ENCODE results near the gene CLEC18C. TPM values are rescaled to one million over a fixed set of nuclear protein-coding genes. Genes with fewer than 3 reads are reported as not detected.
"Not testable (repeated sequence)": the region's sequence is repeated elsewhere in the genome, so short reads cannot be mapped to it uniquely, and the experiment has no call there.

Gene CLEC18C
- total RNA-seq, 8 experiments from 2014 or later = 0.49 to 4.7 (median 1.2) TPM

DNA sequence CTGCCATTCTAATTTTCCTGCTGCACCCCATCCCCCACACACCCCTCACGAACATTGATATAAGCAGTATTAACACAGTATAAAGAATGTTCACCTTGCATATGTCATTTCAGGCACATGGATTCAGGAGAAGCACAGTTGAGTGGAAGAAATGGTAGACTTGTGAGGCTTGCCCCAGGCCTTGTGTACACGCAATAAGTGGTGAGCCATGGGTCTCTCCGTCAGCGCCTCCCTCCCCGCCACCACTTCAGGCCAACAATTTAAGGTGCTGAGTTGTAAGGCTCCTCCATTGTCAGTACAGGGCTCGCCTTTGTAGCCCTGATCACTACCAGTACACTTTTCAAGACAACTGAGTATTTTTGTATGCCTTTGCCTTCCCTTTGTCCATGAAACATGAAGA, 12.2 kb upstream of the CLEC18C start:
- Histone ChIP-seq H3K27ac (no peak overlapping the region), H3K4me3 (no peak overlapping the region), H3K4me1 (replicated peaks in 1 of 2) (peaks cover 0 to 2% of the 10 kb centered on the region in 2 donors)
- ATAC-seq (replicated peaks in 6 of 8) = no peak
- 68 to 98% (median 86%) methylated on average over 1 to 6 of the region's 6 CpGs; no CpG with 5 or more reads in 1 of the 10 experiments for WGBS, 10 experiments
- in situ Hi-C loops (cut with MboI; ENCODE audit: low pct_unique_long_range_greater_than_20kb in 2 of 9, low sequenced_read_pairs in 9 of 9, unreplicated experiment in 9 of 9) = loop anchor here in 1 of 9 experiments (25.0 kb wide), 1 partner anchor 101 kb away; the partner anchor contains the start of gene EXOSC6

DNA sequence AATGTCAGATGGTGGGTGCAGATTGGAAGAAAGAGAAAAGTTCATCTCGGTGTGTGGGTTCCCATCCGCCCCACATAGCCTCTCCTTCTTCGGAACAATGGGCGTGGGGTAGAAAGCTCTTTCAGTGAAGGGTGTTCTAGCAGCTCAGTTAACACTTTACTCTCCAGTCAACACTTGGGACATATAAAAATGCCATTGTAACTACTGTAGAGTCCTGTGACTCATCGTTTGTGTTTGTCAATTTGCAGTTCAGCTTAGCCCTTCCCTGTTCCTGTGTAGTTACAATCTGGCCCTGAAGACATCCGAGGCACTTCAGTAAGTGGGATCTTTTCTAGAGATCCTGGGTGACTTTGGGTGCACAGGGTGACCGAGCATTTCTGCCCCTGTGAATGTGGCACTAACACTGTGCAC, 11.5 kb upstream of the CLEC18C start:
- no peak overlapping the region for H3K4me3 ChIP-seq
- peak in 6 of 8 experiments; percentile 11 to 60 (median 26) for ATAC-seq (replicated peaks in 6 of 8)
- in situ Hi-C loops (cut with MboI; ENCODE audit: low pct_unique_long_range_greater_than_20kb in 2 of 9, low sequenced_read_pairs in 9 of 9, unreplicated experiment in 9 of 9) = loop anchor here in 1 of 9 experiments (25.0 kb wide), 1 partner anchor 100 kb away; the partner anchor contains the start of gene EXOSC6
- WGBS, 10 experiments = 32 to 84% (median 57%) methylated on average over 1 to 7 of the region's 7 CpGs
- H3K27ac ChIP-seq = no peak overlapping the region
- peaks cover 0 to 2% of the 10 kb centered on the region in 2 donors for H3K4me1 ChIP-seq (replicated peaks in 1 of 2)

DNA sequence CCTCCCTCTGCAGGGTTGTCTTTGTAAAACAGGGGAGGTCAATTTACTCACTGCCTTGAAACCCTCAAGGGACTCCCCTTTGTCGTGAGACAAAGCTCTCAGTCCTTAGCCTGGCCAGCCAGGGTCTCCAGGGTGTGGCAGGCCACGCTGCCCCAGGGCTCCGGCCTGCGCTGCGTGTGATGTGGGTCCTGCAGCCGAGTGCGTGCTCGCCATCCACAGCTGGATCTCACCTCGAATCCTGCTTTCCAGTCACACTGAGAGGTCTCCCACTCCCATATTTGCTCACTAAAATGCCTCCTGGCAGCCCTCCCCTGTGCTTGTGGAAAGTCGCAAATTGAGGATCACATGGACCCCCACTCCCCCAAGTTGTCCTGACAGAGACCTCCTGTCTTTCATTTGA, 10.0 kb upstream of the CLEC18C start:
- WGBS, 10 experiments = 17 to 83% (median 72%) methylated on average over 1 to 6 of the region's 10 CpGs; no CpG with 5 or more reads in 4 of the 10 experiments
- in situ Hi-C loops (cut with MboI; ENCODE audit: low pct_unique_long_range_greater_than_20kb in 2 of 9, low sequenced_read_pairs in 9 of 9, unreplicated experiment in 9 of 9) = loop anchor here in 1 of 9 experiments (25.0 kb wide), 1 partner anchor 99 kb away; the partner anchor contains the start of gene EXOSC6
- ATAC-seq (replicated peaks in 6 of 8) = peak in 3 of 8 experiments; percentile 16 to 51 (median 44)
- Histone ChIP-seq H3K4me3 (no peak overlapping the region), H3K27ac (no peak overlapping the region), H3K4me1 (replicated peaks in 1 of 2) (peaks cover 0 to 2% of the 10 kb centered on the region in 2 donors)

- H3K4me1 ChIP-seq (replicated peaks in 1 of 2); H3K27ac ChIP-seq; H3K4me3 ChIP-seq: not testable (repeated sequence)
- peak in 5 of 8 experiments; percentile 19 to 93 (median 76) for ATAC-seq (replicated peaks in 6 of 8)
- in situ Hi-C loops (cut with MboI; ENCODE audit: low pct_unique_long_range_greater_than_20kb in 2 of 9, low sequenced_read_pairs in 9 of 9, unreplicated experiment in 9 of 9) = loop anchor here in 1 of 9 experiments (25.0 kb wide), 1 partner anchor 96 kb away; the partner anchor contains the start of gene EXOSC6
- WGBS, 10 experiments = no CpG with 5 or more reads among the region's 10 CpGs
Measured at GRCh38 chr16:70166688-70167087, 6.9 kb upstream of the CLEC18C start.

DNA sequence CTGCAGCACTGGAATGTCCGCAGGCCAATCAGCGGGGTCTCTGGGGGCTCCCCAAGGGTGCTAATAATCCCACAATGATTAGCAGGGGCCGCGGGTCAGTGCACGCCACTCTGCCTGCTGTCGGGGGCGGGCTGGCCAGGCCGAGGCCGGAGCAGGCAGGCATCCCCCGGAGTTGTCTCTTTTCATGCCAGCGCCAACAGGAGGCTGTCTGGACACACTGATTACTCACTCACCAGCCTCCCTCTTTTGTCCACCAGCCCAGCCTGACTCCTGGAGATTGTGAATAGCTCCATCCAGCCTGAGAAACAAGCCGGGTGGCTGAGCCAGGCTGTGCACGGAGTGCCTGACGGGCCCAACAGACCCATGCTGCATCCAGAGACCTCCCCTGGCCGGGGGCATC, 329 bp downstream of the CLEC18C start:
- no CpG with 5 or more reads among the region's 15 CpGs for WGBS, 10 experiments
- peak in 6 of 8 experiments; percentile 59 to 97 (median 92) for ATAC-seq (replicated peaks in 6 of 8)
- H3K4me1 ChIP-seq (replicated peaks in 1 of 2); H3K4me3 ChIP-seq; H3K27ac ChIP-seq: not testable (repeated sequence)
- in situ Hi-C loops (cut with MboI; ENCODE audit: low pct_unique_long_range_greater_than_20kb in 2 of 9, low sequenced_read_pairs in 9 of 9, unreplicated experiment in 9 of 9) = loop anchor here in 1 of 9 experiments (25.0 kb wide), 1 partner anchor 88 kb away; the partner anchor contains the start of gene EXOSC6

DNA sequence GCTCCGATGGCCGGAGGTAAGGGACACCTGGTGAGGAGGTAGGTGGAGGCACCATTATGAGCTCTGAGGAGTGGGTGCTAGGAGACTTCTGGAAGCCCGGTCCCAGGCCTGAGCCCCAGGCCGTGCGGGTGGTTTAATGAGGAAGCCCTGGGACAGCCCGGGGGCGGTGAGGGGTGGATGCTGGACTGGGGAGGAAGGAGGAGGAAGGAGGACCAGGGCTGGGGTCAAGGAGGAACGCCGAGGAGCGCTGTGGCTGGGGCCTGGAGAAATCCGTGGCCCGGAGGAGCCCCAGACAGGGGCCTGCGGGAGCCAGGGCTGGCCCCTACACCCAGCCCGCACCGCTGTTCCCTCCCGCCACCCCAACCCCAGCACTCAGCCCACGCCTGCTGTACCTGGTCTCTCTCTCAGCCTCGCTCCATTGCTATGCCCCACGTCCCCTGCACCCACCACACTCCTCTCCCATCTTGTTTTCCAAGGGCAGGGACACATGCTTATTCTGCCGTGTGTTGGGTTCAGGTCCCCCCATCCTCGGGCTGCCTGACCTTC, 873 bp downstream of the CLEC18C start:
- not testable (repeated sequence) for H3K27ac ChIP-seq; H3K4me1 ChIP-seq (replicated peaks in 1 of 2); H3K4me3 ChIP-seq
- ATAC-seq (replicated peaks in 6 of 8) = peak in 6 of 8 experiments; percentile 20 to 43 (median 25)
- in situ Hi-C loops (cut with MboI; ENCODE audit: low pct_unique_long_range_greater_than_20kb in 2 of 9, low sequenced_read_pairs in 9 of 9, unreplicated experiment in 9 of 9) = loop anchor here in 1 of 9 experiments (25.0 kb wide), 1 partner anchor 88 kb away; the partner anchor contains the start of gene EXOSC6
- WGBS, 10 experiments = no CpG with 5 or more reads among the region's 21 CpGs

DNA sequence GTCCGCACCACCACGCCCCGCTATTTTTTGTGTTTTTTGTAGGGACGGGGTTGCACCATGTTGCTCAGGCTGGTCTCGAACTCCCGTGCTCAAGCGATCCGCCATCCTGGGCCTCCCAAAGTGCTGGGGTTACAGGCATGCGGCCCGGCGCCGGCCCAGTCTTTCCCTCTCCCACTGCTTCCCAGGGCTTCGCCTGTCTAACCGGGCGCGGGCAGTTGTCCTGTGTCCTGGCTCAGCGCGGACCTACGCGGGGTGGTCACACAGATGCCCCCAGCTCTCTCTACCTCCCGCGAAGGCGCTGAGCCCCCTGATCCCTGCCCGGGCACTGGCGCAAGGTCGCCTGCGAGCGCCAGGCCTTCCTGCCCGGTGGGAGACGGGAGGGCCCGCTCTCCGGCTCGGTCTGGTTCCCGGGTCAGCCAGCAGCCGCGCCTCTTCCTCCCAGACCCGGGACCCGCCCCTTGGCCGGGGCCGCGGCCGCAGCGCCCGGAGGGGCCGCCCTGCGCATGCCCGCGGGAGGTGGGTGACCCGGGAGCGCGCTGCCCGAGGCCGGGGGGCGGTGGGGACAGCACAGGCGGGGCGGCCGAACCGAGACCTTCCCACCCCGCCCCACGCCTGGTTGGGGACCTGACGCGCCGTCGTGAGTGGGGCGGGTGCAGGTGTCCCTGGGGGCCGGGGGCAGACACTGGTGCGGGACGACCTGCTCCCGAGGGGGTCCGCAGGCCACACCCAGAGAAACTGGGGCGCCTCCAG, 14.4 kb downstream of the CLEC18C start:
- H3K4me3 ChIP-seq; H3K4me1 ChIP-seq (replicated peaks in 1 of 2); in situ Hi-C loops (cut with MboI; ENCODE audit: low pct_unique_long_range_greater_than_20kb in 2 of 9, low sequenced_read_pairs in 9 of 9, unreplicated experiment in 9 of 9); H3K27ac ChIP-seq: not testable (repeated sequence)
- peak; percentile 61 to 95 (median 87) for ATAC-seq (replicated peaks in 6 of 8)
- no CpG with 5 or more reads among the region's 71 CpGs for WGBS, 10 experiments

DNA sequence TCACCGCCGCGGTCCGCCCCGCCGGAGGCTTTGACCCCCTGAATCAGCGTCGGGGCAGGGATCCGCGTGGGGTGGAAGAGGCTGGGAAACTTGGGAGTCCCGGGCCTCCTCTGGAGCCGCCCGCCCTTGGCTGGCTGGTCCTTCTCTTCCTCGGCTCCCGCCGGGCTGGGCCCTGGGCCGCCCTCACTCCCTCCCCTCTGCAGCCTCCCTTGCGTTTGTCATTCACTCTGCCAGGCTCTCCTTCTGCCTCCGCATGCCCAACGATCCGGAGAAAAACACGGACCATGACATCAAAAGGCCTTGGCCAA, 15.0 kb downstream of the CLEC18C start:
- H3K4me1 ChIP-seq (replicated peaks in 1 of 2); H3K4me3 ChIP-seq; H3K27ac ChIP-seq; in situ Hi-C loops (cut with MboI; ENCODE audit: low pct_unique_long_range_greater_than_20kb in 2 of 9, low sequenced_read_pairs in 9 of 9, unreplicated experiment in 9 of 9): not testable (repeated sequence)
- WGBS, 10 experiments = no CpG with 5 or more reads among the region's 22 CpGs
- peak; percentile 54 to 83 (median 77) for ATAC-seq (replicated peaks in 6 of 8)

DNA sequence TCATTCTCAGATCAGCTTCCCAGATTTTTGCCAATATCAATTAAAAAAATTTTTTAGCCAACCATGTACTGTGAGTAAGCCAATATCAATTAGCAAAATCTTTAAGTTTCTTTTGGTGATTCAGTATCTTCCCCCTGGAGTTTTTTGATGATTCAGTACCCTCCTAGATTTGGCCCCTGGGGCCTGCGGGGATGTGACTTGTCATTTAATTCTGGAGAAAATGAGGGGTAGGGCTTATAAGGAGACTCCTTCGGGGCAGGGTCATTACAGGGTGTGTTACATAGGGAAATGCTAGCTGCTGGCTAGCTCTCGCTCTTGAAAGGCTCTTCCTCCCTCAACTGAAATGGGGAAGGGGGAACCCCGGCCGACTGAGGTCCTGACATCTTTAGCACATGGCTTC, 17.0 kb downstream of the CLEC18C start:
- in situ Hi-C loops (cut with MboI; ENCODE audit: low pct_unique_long_range_greater_than_20kb in 2 of 9, low sequenced_read_pairs in 9 of 9, unreplicated experiment in 9 of 9) = not testable (repeated sequence)

DNA sequence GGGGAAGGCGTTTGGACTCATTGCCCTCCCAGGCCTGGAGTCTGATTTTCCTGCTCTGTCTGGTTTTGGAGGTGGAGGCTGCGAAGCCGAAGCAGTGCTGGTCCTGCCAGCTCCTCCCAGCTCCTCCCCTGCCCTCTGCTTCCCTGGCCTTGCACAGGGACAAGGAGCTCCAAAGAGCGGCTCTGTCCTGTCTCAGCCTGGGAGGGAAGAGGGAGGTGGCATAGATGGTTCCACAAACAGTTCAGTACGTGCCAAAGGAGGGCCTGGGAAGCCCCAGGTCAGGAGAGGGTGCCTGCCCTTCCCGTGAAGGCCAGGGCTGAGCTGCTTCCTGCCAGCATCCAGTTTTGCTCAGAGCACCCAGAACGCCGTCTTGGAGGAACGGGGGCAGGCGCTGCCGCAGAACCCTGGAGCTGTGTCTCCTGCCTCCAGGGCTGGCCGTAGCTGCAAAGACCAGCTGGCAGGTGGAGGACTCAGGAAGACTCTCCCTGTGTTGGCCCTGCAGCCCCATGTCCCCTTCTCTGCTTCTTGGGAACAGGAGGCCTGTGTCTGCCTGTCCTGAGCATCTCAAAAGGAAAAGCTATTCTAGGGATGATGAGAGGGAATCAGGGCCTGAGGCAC, 23.2 kb downstream of the CLEC18C start:
- in situ Hi-C loops (cut with MboI; ENCODE audit: low pct_unique_long_range_greater_than_20kb in 2 of 9, low sequenced_read_pairs in 9 of 9, unreplicated experiment in 9 of 9); H3K4me3 ChIP-seq; H3K27ac ChIP-seq; H3K4me1 ChIP-seq (replicated peaks in 1 of 2): not testable (repeated sequence)
- ATAC-seq (replicated peaks in 6 of 8) = peak; percentile 59 to 76 (median 68)
- WGBS, 10 experiments = no CpG with 5 or more reads among the region's 12 CpGs

More for the DNA sequence above, 17.0 kb downstream of the CLEC18C start:
- not testable (repeated sequence) for ATAC-seq (replicated peaks in 6 of 8); H3K4me3 ChIP-seq; H3K4me1 ChIP-seq (replicated peaks in 1 of 2); H3K27ac ChIP-seq
- WGBS, 10 experiments = no CpG with 5 or more reads among the region's 5 CpGs

DNA sequence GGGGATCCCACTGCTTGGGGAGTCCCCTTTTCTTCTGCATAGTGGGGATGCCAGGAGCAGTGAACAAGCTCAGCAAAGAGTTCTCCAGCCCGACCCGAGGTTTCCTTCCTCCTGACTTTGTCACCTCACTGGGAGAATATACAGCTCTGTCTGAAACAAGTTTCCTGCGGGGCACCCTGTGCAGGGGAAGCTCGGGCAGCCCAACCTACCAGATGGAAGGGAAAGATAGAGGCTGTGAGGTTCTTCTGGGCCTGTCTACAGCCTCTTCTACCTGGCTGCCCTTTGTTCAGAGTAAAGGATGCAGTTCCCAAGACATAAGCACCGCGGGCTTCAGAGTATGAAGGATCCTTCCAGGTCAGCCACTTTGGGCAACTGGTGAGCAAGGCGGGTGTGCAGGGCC, 24.0 kb downstream of the CLEC18C start:
- H3K27ac ChIP-seq; H3K4me3 ChIP-seq; H3K4me1 ChIP-seq (replicated peaks in 1 of 2); ATAC-seq (replicated peaks in 6 of 8); in situ Hi-C loops (cut with MboI; ENCODE audit: low pct_unique_long_range_greater_than_20kb in 2 of 9, low sequenced_read_pairs in 9 of 9, unreplicated experiment in 9 of 9): not testable (repeated sequence)
- no CpG with 5 or more reads among the region's 7 CpGs for WGBS, 10 experiments

DNA sequence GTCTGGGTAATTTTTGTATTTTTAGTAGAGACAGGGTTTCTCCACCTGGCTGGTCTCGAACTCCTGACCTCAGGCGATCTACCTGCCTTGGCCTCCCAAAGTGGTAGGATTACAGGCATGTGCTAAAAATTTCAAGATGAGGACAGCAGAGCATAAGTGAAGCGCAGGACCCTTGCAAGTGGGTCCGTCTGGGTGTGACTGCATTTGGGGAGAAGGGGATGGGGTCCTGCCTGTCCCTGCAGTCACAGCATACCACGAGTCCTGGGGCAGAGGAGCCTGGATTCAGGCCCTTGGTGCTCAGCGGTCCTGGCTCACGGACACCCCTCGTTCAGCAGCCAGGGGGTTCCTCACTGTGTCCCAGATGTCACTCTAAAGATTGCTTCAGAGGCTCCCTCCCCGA, 24.6 kb downstream of the CLEC18C start:
- H3K4me1 ChIP-seq (replicated peaks in 1 of 2); H3K27ac ChIP-seq; in situ Hi-C loops (cut with MboI; ENCODE audit: low pct_unique_long_range_greater_than_20kb in 2 of 9, low sequenced_read_pairs in 9 of 9, unreplicated experiment in 9 of 9); H3K4me3 ChIP-seq: not testable (repeated sequence)
- WGBS, 10 experiments = 100% methylated on average over 1 of the region's 9 CpGs; no CpG with 5 or more reads in 9 of the 10 experiments
- peak in 2 of 8 experiments; percentile 3 to 7 for ATAC-seq (replicated peaks in 6 of 8)

DNA sequence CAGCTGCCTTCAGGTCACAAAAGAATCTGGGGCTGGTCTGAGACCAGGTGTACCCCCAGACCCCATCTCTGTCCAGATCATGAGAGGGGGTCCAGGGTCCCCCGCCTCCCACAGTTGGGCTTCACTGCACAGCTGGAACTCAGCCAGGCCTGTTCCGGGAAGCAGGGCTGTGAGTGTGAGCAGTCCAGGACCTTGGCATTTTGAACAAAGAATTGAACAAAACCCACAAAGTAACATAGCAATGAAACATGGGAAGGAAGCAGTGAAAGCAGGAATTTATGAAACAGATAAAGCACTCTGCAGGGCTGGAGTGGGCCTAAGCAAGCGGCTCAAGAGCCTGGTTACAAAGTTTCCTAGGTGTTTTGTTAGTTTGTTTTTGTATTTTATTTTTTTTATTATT, 25.1 kb downstream of the CLEC18C start:
- H3K4me3 ChIP-seq; H3K4me1 ChIP-seq (replicated peaks in 1 of 2); in situ Hi-C loops (cut with MboI; ENCODE audit: low pct_unique_long_range_greater_than_20kb in 2 of 9, low sequenced_read_pairs in 9 of 9, unreplicated experiment in 9 of 9); H3K27ac ChIP-seq: not testable (repeated sequence)
- ATAC-seq (replicated peaks in 6 of 8) = peak in 4 of 8 experiments; percentile 20 to 79 (median 50)
- WGBS, 10 experiments = 80 to 100% methylated on average over 1 of the region's 3 CpGs; no CpG with 5 or more reads in 8 of the 10 experiments
